Brain microvascular endothelial cell (primary cell): ENCODE results near the gene FOXP4.

Source experiments
- DNase-seq: peaks from one replicate; pipeline ENCODE4 v3.0.0-alpha.2; 2020
- H3K27ac ChIP-seq: fragments of 250-450 bp; sonication (Bioruptor Pico); 2 replicates; pipeline ENCODE4 v1.5.1; 2020; ENCODE audit warnings: mild to moderate bottlenecking, moderate library complexity
- H3K27me3 ChIP-seq: fragments of 250-450 bp; sonication (Bioruptor Pico); replicated peaks from 2 replicates; pipeline ENCODE4 v1.5.1; 2020; ENCODE audit warnings: mild to moderate bottlenecking
- H3K36me3 ChIP-seq: fragments of 250-450 bp; sonication (Bioruptor Pico); replicated peaks from 2 replicates; pipeline ENCODE4 v1.5.1; 2020; ENCODE audit warnings: mild to moderate bottlenecking
- H3K4me3 ChIP-seq: 2 replicates; pipeline ENCODE4 v1.5.1; 2011; ENCODE audit warnings: low read depth, mild to moderate bottlenecking, control low read depth, low read length, moderate library complexity
- in situ Hi-C: cut with HindIII; loops from 2 replicates; pipeline ENCODE4 v1.10.0; 2017; ENCODE audit warnings: low sequenced_read_pairs, low pct_ligation_motif_present
- TF ChIP-seq, protein P1 (sequence below): IDR thresholded peaks from 2 replicates; pipeline ENCODE4 v1.5.1; 2011; ENCODE audit warnings: low read depth, mild to moderate bottlenecking, moderate library complexity, low read length, control low read depth, inconsistent platforms; ENCODE audit errors: missing control alignments

The FOXP4 gene

DNA sequence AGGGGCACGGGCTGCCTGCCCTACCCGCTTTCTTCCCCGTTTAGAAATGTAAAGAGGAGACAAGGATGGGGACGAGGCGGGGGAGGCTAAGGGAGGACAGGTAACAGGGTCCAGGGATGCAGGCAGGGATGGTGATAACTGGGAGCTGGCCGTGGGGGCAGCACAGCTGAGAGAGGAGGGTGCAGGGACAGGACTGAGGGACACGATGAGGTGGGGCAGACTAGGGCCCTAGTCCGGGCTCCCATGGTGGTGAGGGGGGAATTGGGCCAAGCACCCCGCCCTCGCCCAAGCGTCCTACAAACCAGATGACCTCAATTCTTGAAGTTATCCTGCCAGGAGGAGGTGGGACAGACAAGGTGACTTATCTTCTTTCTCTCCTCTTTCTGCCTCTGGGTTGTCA lies 47.7 kb downstream of the FOXP4 start:
- peaks cover 21% of the 10 kb centered on the region for H3K36me3 ChIP-seq
- H3K27me3 ChIP-seq, result no peaks in the 10 kb centered on the region

DNA sequence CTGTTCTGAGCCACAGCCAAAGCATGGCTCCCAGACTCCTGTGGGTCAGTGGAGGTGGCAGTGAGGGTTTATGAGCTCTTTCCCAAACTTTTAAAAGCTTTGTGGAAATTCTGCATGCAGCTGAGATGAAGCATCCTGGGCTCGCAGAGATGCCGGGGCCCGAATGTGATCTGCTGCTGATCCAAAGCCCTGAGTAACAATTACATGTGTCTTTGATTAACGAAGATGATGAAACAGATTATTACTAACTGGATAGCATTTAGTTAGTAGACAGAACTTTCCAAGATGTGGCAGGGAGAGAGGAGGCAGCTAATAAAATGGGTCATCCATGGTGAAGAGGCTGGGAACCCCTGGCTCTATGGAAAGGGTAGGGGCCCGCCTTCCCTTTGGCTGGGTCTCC lies 48.1 kb downstream of the FOXP4 start:
- DNase-seq, result no peak
- Histone ChIP-seq H3K27me3 (no peaks in the 10 kb centered on the region), H3K27ac (no peak overlapping the region), H3K4me3 (no peak overlapping the region), H3K36me3 (peaks cover 21% of the 10 kb centered on the region)
- in situ Hi-C loops, result no loop called here
- TF ChIP-seq, protein P1, sequence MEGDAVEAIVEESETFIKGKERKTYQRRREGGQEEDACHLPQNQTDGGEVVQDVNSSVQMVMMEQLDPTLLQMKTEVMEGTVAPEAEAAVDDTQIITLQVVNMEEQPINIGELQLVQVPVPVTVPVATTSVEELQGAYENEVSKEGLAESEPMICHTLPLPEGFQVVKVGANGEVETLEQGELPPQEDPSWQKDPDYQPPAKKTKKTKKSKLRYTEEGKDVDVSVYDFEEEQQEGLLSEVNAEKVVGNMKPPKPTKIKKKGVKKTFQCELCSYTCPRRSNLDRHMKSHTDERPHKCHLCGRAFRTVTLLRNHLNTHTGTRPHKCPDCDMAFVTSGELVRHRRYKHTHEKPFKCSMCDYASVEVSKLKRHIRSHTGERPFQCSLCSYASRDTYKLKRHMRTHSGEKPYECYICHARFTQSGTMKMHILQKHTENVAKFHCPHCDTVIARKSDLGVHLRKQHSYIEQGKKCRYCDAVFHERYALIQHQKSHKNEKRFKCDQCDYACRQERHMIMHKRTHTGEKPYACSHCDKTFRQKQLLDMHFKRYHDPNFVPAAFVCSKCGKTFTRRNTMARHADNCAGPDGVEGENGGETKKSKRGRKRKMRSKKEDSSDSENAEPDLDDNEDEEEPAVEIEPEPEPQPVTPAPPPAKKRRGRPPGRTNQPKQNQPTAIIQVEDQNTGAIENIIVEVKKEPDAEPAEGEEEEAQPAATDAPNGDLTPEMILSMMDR, result no peak

More for the DNA sequence above, 47.7 kb downstream of the FOXP4 start:
- Histone ChIP-seq H3K27ac (no peak overlapping the region), H3K4me3 (no peak overlapping the region)
- in situ Hi-C loops, result no loop called here
- TF ChIP-seq, protein P1, result no peak
- no peak for DNase-seq

DNA sequence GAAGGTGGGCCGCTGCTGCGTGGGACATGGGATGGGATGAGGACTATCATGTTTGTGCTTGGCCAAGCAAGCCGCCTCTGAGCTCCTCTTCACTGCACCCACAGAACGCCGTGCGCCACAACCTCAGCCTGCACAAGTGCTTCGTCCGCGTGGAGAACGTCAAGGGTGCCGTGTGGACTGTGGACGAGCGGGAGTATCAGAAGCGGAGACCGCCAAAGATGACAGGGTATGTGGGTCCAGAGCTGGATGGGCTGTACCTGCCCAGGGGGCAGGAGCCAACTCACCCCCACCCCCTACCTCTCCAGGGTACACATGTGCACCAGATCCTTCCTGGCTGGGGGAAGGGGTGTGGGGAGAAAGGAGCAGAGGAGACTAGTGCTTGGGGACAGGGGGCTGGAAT lies 48.6 kb downstream of the FOXP4 start:
- no peak overlapping the region for H3K27ac ChIP-seq
- H3K4me3 ChIP-seq, result no peak overlapping the region
- no peaks in the 10 kb centered on the region for H3K27me3 ChIP-seq
- no peak for DNase-seq
- H3K36me3 ChIP-seq, result peaks cover 21% of the 10 kb centered on the region
- TF ChIP-seq, protein P1, result no peak
- in situ Hi-C loops, result no loop called here

DNA sequence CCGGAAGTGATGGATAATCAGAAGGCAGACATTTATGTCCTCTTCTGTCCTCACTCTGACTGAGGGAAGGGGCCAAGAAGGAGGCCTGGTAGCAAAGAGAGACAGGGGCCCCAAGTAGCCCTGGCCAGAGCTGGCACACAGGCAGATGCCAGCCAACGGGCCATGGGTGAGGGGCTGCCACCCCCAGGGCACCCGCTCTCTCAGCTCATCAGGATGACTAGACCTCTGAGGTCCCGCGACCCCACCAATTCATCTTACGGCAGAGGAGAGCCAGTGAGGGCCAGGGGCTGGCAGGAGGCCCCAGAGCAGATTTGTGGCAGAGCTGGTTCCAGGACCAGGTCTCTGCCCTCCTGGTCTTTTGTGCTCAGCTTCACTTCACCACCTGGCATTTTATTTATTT lies 49.0 kb downstream of the FOXP4 start:
- TF ChIP-seq, protein P1, result no peak
- no peak overlapping the region for H3K27ac ChIP-seq
- H3K27me3 ChIP-seq, result no peaks in the 10 kb centered on the region
- H3K36me3 ChIP-seq, result peaks cover 21% of the 10 kb centered on the region
- DNase-seq, result no peak
- in situ Hi-C loops, result no loop called here
- H3K4me3 ChIP-seq, result no peak overlapping the region

DNA sequence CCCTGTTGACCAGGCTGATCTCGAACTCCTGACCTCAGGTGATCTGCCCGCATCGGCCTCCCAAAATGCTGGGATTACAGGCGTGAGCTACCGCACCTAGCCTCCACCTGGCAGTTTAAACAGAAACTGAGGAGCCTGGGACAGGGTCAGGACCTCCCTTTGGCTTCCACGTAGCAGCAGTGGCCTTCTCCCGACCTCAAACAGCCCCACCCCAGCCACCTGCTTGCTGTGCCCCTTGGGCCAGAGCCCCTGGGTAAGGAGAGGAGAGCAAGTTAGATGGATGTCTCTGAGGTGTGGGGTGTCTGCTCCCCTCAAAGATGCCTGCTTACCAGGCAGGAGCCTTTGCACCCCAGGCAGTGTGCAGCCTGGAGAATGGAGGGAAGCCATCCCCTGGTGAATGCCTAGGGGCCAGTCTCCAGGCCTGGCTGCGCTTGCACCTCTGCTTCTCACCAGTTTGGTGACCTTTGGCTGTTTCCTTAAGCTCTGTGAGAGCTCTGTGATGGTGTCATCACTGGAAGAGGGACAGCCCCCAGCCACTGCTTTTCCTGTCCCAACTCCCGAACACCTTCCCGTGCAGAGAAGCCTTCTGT lies 50.0 kb downstream of the FOXP4 start:
- in situ Hi-C loops, result no loop called here
- no peak for DNase-seq
- Histone ChIP-seq H3K36me3 (peaks cover 13% of the 10 kb centered on the region), H3K27me3 (no peaks in the 10 kb centered on the region), H3K27ac (no peak overlapping the region), H3K4me3 (no peak overlapping the region)
- TF ChIP-seq, protein P1, result no peak

DNA sequence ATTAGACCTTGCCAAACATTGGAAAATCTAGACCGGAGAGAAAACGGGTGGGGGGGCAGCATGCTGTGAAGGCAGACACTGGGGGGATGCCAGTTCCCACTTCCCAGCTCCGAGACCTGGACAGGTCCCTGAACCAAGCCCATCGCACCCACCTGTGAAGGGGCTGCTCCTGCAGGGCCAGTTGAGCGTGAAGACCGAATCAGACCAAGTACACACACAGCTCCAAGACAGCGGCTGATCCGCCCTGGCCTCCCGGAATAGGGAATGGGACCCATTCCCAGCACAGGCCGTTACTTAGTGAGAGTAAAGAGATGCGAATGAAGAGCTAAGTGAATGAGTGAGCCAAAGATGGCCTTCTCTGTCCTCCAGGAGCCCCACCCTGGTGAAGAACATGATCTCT lies 50.6 kb downstream of the FOXP4 start:
- TF ChIP-seq, protein P1, result no peak
- Histone ChIP-seq H3K27ac (no peak overlapping the region), H3K4me3 (no peak overlapping the region), H3K27me3 (no peaks in the 10 kb centered on the region), H3K36me3 (peaks cover 7% of the 10 kb centered on the region)
- DNase-seq, result no peak
- in situ Hi-C loops, result no loop called here
